T47D (cell line): ENCODE results near the gene CSNK1D.

Experiments
- DNase-seq, 2 experiments: peaks; one replicate each; pipeline versions ENCODE4 v3.0.0 to v3.0.0-alpha.2; 2011 to 2012; ENCODE audit warnings: low read depth in 1 of 2, low spot score in 1 of 2
- JUND ChIP-seq: IDR thresholded peaks from 2 replicates; pipeline ENCODE4 v1.6.1; 2012; ENCODE audit warnings: low read depth
- in situ Hi-C: cut with HindIII; loops from 2 replicates; pipeline ENCODE4 v1.10.0; 2016; ENCODE audit warnings: low sequenced_read_pairs, low pct_unique_long_range_greater_than_20kb

The CSNK1D gene

GRCh38 chr17:82315703-82316358 lies 42.3 kb upstream of the CSNK1D start:
- DNase-seq, result no peak
- TF ChIP-seq JUND, result no peak

GRCh38 chr17:82314727-82315605 lies 41.5 kb upstream of the CSNK1D start:
- in situ Hi-C loops, result no loop called here
- no peak for DNase-seq
- no peak for TF ChIP-seq JUND

More at GRCh38 chr17:82315703-82316358, 42.3 kb upstream of the CSNK1D start:
- in situ Hi-C loops, result no loop called here

DNA sequence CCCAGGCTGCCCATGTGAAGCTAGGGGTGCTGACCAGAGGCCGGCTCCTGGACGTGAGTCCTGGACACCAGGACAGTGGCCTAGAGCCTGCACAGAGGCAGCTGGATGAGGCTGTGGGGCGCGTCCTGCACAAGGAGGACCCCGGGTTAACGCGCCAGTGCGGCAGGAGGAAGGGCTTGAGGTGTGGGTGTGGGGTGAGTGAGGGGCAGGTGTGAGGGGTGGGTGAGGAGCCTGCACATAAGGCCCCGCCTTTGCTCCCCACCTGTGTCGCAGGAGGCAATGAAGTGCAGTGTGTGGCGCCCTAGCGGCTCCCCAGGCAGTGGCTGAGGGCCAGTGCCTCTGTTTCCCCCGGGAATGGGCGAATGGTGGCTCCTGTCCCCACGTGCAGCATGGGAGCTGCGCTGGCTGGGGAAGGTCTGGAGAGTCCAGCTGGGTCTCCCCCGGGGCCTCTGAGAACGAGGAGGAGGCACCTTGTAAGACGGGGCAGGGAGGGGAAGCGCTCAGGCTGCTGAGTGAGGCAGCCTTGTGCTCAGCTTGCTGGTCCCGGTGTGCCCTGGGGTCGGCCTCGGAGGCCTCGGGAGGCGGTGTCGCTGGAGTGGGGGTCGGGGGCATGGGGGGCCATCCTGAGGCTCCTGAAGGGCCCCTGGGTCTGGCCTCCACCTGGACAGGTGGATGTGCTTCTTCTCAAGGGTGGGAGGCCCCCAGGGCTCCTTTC lies 40.7 kb upstream of the CSNK1D start:
- in situ Hi-C loops, result no loop called here
- no peak for DNase-seq
- TF ChIP-seq JUND, result no peak

DNA sequence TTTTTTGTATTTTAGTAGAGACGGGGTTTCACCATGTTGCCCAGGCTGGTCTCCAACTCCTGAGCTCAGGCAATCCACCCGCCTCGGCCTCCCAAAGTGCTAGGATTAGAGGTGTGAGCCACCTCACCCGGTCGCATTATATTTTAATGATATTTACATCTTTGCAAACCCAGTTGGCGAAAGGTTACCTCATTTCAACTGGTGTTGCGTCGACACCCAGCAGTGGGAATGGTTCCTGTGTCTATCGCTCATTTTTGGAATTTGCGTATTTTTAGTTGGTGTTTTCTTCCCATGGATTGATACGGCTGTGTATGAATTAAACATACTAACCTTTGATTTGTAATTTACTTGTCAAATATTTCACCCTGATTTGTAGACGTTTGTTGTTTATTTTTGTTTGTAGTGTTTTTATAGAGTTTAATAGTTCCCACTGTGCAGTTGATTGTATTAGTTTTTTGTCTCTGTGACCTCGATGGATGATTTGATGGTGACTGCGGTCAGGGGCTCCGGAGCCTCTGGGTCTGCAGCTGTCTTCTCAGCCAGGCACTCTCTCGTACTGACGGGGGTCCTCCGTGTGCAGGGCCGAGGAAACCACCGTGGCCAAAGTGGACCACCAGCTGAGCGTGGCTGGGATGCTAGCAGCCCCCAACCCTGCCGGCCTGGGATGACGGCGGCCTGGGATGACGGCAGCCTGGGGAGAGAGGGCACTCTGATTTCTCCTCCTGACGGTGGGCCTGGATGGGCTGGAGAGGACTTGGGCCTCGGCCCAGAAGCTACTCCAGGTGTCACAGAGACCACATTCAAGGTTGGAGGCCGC lies 39.9 kb upstream of the CSNK1D start:
- in situ Hi-C loops, result no loop called here
- no peak for TF ChIP-seq JUND

DNA sequence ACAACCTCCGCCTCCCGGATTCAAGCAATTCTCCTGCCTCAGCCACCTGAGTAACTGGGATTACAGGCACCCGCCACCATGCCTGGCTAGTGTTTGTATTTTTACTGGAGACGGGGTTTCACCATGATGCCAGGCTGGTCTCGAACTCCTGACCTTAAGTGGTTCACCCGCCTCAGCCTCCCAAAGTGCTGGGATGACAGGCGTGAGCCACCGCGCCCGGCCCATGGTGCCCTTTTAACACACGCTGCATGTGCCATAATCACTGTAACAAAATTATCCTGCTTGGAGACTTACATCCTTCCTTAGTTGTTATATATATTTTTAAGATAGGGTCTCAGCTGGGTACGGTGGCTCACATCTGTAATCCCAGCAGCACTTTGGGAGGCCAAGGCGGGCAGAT lies 38.5 kb upstream of the CSNK1D start:
- TF ChIP-seq JUND, result no peak
- no peak for DNase-seq
- in situ Hi-C loops, result no loop called here

More for the DNA sequence above, 39.9 kb upstream of the CSNK1D start:
- no peak for DNase-seq

DNA sequence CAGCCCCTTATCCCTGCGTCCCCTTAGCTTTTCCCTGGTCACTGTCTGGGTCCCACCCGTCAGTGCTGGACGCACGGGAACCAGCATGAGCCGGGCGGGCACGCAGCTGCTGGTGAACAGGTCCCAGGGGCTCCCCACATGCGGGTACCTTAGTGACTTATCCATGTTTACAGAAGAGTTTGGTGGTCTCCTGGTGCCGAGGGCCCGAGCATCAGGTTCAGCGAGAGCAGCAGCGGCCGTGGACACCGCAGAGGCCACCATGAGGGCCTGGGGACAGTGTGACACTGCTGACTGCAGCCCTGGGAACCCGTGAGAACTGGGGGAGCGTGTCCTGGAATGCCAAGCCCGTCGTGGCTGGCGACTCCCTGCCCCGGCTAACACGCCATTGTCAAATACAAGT lies 37.4 kb upstream of the CSNK1D start:
- no peak for DNase-seq
- in situ Hi-C loops, result no loop called here
- TF ChIP-seq JUND, result no peak

GRCh38 chr17:82309656-82310570 lies 36.4 kb upstream of the CSNK1D start:
- DNase-seq, result no peak
- no peak for TF ChIP-seq JUND
- in situ Hi-C loops, result no loop called here

- in situ Hi-C loops, result no loop called here
- TF ChIP-seq JUND, result no peak
- DNase-seq, result no peak
Measured at GRCh38 chr17:82305727-82306300, 32.3 kb upstream of the CSNK1D start.

- no peak for TF ChIP-seq JUND
- in situ Hi-C loops, result no loop called here
- DNase-seq, result no peak
Measured at GRCh38 chr17:82304826-82305726, 31.6 kb upstream of the CSNK1D start.
